Thoracic aorta (tissue), 2 donors: ENCODE data around the gene CHDH. TPM values are rescaled to one million over a fixed set of nuclear protein-coding genes. Genes with fewer than 3 reads are reported as not detected.

Source experiments
- ATAC-seq: fragments of 150-250 bp; one replicate; pipeline ENCODE4 v1.8.0; 2017; ENCODE audit warnings: low read depth; ENCODE audit not compliant: insufficient number of reproducible peaks, low FRiP score
- DNase-seq: peaks from one replicate; pipeline ENCODE4 v3.0.0-alpha.2; 2020; ENCODE audit warnings: low spot score
- H3K27ac ChIP-seq, 2 donors: fragments of 200-600 bp; sonication (generic); 1 replicate in 1 of 2; 2 replicates in 1 of 2; pipeline ENCODE4 v1.5.1; 2016; ENCODE audit warnings: mild to moderate bottlenecking in 2 of 2, moderate library complexity in 2 of 2
- H3K27me3 ChIP-seq: fragments of 200-600 bp; sonication (generic); replicated peaks from 2 replicates; pipeline ENCODE4 v1.6.0; 2016; ENCODE audit warnings: mild to moderate bottlenecking; ENCODE audit not compliant: insufficient read depth
- H3K36me3 ChIP-seq: fragments of 200-600 bp; sonication (generic); one replicate; pipeline ENCODE4 v1.5.1; 2016
- H3K4me1 ChIP-seq, 2 donors: fragments of 200-600 bp; sonication (generic); 1 replicate in 1 of 2; 2 replicates in 1 of 2; pipeline versions ENCODE4 v1.5.1 to v1.6.0; 2016; ENCODE audit warnings: low read depth in 2 of 2, mild to moderate bottlenecking in 1 of 2; ENCODE audit not compliant: control insufficient read depth in 1 of 2
- H3K4me3 ChIP-seq: fragments of 200-600 bp; sonication (generic); 2 replicates; pipeline ENCODE4 v1.5.1; 2016; ENCODE audit warnings: mild to moderate bottlenecking
- H3K9me3 ChIP-seq: fragments of 200-600 bp; sonication (generic); 2 replicates; pipeline ENCODE4 v1.5.1; 2016
- CTCF ChIP-seq: fragments of 200-600 bp; sonication (generic); IDR thresholded peaks from one replicate; pipeline ENCODE4 v1.5.1; 2019; ENCODE audit warnings: antibody characterized with exemption
- total RNA-seq, 2 donors: library from RNA; depleted of rRNA; stranded (reverse); fragments of >200 nt; gene quantifications; one replicate each; pipeline versions ENCODE4 v1.1.0 to v1.2.3, GENCODE V29; 2016

CHDH gene
- total RNA-seq, 2 donors from 2014 or later, result 0.68 to 8.4 TPM

GRCh38 chr3:53844262-53845102 lies 1.7 kb downstream of the CHDH start:
- no peak overlapping the region for H3K4me3 ChIP-seq
- peaks cover 3 to 21% of the 10 kb centered on the region in 2 donors for H3K4me1 ChIP-seq
- no peak for ATAC-seq
- no peaks in the 10 kb centered on the region for H3K27me3 ChIP-seq
- TF ChIP-seq CTCF, result no peak
- H3K36me3 ChIP-seq, result no peaks in the 10 kb centered on the region
- H3K9me3 ChIP-seq, result no peaks in the 10 kb centered on the region
- no peak for DNase-seq
- H3K27ac ChIP-seq, result no peak overlapping the region

GRCh38 chr3:53843195-53844177 lies 2.7 kb downstream of the CHDH start:
- Histone ChIP-seq H3K27me3 (no peaks in the 10 kb centered on the region), H3K27ac (no peak overlapping the region), H3K36me3 (no peaks in the 10 kb centered on the region), H3K4me3 (no peak overlapping the region), H3K9me3 (no peaks in the 10 kb centered on the region), H3K4me1 (peaks cover 3 to 21% of the 10 kb centered on the region in 2 donors)
- ATAC-seq (no peak), DNase-seq (no peak)
- no peak for TF ChIP-seq CTCF

- Histone ChIP-seq H3K27ac (no peak overlapping the region), H3K9me3 (no peaks in the 10 kb centered on the region), H3K36me3 (no peaks in the 10 kb centered on the region), H3K4me1 (peaks cover 3 to 21% of the 10 kb centered on the region in 2 donors), H3K27me3 (no peaks in the 10 kb centered on the region), H3K4me3 (no peak overlapping the region)
- DNase-seq (no peak), ATAC-seq (no peak)
- TF ChIP-seq CTCF, result no peak
Observed at GRCh38 chr3:53842436-53843194, 3.6 kb downstream of the CHDH start.

- no peak for DNase-seq
- H3K27ac ChIP-seq, result no peak overlapping the region
- peaks cover 0 to 16% of the 10 kb centered on the region in 2 donors for H3K4me1 ChIP-seq
- H3K9me3 ChIP-seq, result no peaks in the 10 kb centered on the region
- no peak for ATAC-seq
- H3K4me3 ChIP-seq, result no peak overlapping the region
- no peak for TF ChIP-seq CTCF
- H3K27me3 ChIP-seq, result no peaks in the 10 kb centered on the region
- no peaks in the 10 kb centered on the region for H3K36me3 ChIP-seq
Observed at GRCh38 chr3:53841296-53841695, 4.9 kb downstream of the CHDH start.
